ENCODE measurements around the gene FAM124A. TPM values are rescaled to one million over a fixed set of nuclear protein-coding genes. Genes with fewer than 3 reads are reported as not detected.

Gene FAM124A
- total and polyA plus RNA-seq, 2 of the 8 experiments (the other 6 are each of a cell fraction or from before 2014, with no cell fraction given) = 40.7 to 49.9 TPM

GRCh38 chr13:51311957-51312520, 89.8 kb downstream of the FAM124A start:
- H2BK12ac ChIP-seq (ENCODE audit: low read depth, low read length) = peak overlapping the region; percentile 82; the same call in 1 of the 2 replicates
- no peak overlapping the region for H3K18ac ChIP-seq (ENCODE audit: extremely low read depth, low read length)
- no peaks in the 10 kb centered on the region for H3K79me1 ChIP-seq (ENCODE audit: low read depth, low read length)
- DNase-seq (ENCODE audit: low read depth in 1 of 2, low spot score in 2 of 2) = no peak
- H3K27me3 ChIP-seq (replicated peaks in 1 of 4; ENCODE audit: control insufficient read depth in 3 of 4, extremely low read depth in 1 of 4, insufficient read depth in 3 of 4, low read length in 3 of 4) = no peaks in the 10 kb centered on the region
- H4K8ac ChIP-seq (ENCODE audit: extremely low read depth, insufficient read depth, low read length) = no peak overlapping the region
- no peak overlapping the region for H3K27ac ChIP-seq (ENCODE audit: low read depth, low read length)
- H3K56ac ChIP-seq (replicated peaks; ENCODE audit: insufficient read length, low read depth, low read length) = no peak overlapping the region
- H3K79me2 ChIP-seq (ENCODE audit: control insufficient read depth in 1 of 2, insufficient read depth in 2 of 2, low read length in 2 of 2) = no peaks in the 10 kb centered on the region
- no peak overlapping the region for H3K23ac ChIP-seq (ENCODE audit: insufficient read length)
- H2BK5ac ChIP-seq (ENCODE audit: low read depth, low read length) = peak overlapping the region; percentile 32; the same call in 1 of the 2 replicates
- H4K91ac ChIP-seq (replicated peaks; ENCODE audit: insufficient read length, low read length) = peak overlapping the region; percentile 88
- H3K4me1 ChIP-seq (replicated peaks in 1 of 4; ENCODE audit: control insufficient read depth in 3 of 4, insufficient read depth in 4 of 4, low read length in 3 of 4) = peaks cover 4 to 19% (median 6%) of the 10 kb centered on the region in 4 experiments; a peak in 4 of 7 replicates
- H3K23me2 ChIP-seq (ENCODE audit: low read depth, low read length) = no peaks in the 10 kb centered on the region; the same call in 1 of the 2 replicates
- no peak overlapping the region for H3K14ac ChIP-seq (ENCODE audit: insufficient read length)
- TF ChIP-seq POU5F1 (IDR thresholded peaks at IDR 0.05; ENCODE audit: low read depth, low read length) = no peak
- TF ChIP-seq TCF12 (IDR thresholded peaks at IDR 0.05; ENCODE audit: low read depth, low read length) = peak; percentile 63; the same call in 1 of the 2 replicates
- no peak for TF ChIP-seq EP300 (IDR thresholded peaks at IDR 0.05; ENCODE audit: borderline replicate concordance in 1 of 2, low read depth in 2 of 2, low read length in 2 of 2)
- no peak for TF ChIP-seq SP4 (IDR thresholded peaks at IDR 0.05; ENCODE audit: low read length)
- 0 out of 2 replicates have a peak, but pooled peaks have one; percentile 61 for TF ChIP-seq KDM1A (IDR thresholded peaks at IDR 0.05; ENCODE audit: borderline replicate concordance, low read length)
- TF ChIP-seq BRCA1 (IDR thresholded peaks at IDR 0.05; ENCODE audit: low read depth, low read length) = no peak
- peak; percentile 41; the same call in 1 of the 2 replicates for TF ChIP-seq MAX (IDR thresholded peaks at IDR 0.05)
- H2BK120ac ChIP-seq (replicated peaks; ENCODE audit: low read depth, low read length) = peak overlapping the region; percentile 29
- peak overlapping the region; percentile 25 for H2BK15ac ChIP-seq (ENCODE audit: low read length)
- ChIA-PET POLR2A (ENCODE audit: partially characterized antibody) (interaction anchor here (0.8 to 2.1 kb wide), 4 partner anchors 9 to 131 kb away, joined by 3 to 7 read pairs (median 4); no protein-coding TSS in a partner anchor), CTCF (ENCODE audit: partially characterized antibody) (interaction anchor here (0.6 to 5.0 kb wide), 6 partner anchors 10 to 187 kb away, joined by 3 to 23 read pairs (median 4); no protein-coding TSS in a partner anchor)
- no peak overlapping the region for H3K9ac ChIP-seq (replicated peaks in 1 of 4; ENCODE audit: extremely low read depth in 1 of 4, low read depth in 3 of 4, low read length in 3 of 4)
- H3K36me3 ChIP-seq (ENCODE audit: control insufficient read depth in 2 of 4, insufficient read depth in 4 of 4, low read length in 3 of 4) = no peaks in the 10 kb centered on the region
- H4K5ac ChIP-seq (ENCODE audit: insufficient read length, low read depth, low read length) = peak overlapping the region; percentile 4
- no peak overlapping the region for H3K4me2 ChIP-seq (ENCODE audit: insufficient read depth in 1 of 2, low read depth in 2 of 2, low read length in 2 of 2)
- peak overlapping the region; percentile 87 for H2BK20ac ChIP-seq (ENCODE audit: low read length)
- 89% methylated on average over 5 of the region's 5 CpGs; no CpG with 5 or more reads in 1 of the 2 experiments for WGBS, 2 experiments (ENCODE audit: extremely low coverage in 1 of 2, insufficient coverage in 1 of 2, insufficient read length in 1 of 2, insufficient replicate concordance in 2 of 2, low coverage in 1 of 2, low lambda C conversion rate in 2 of 2, missing lambda C conversion rate in 1 of 2)
- no peak overlapping the region for H3K4me3 ChIP-seq (ENCODE audit: extremely low read depth in 1 of 4, insufficient read depth in 2 of 4, low read depth in 3 of 4, low read length in 4 of 4)
- no peak overlapping the region for H3K4ac ChIP-seq (replicated peaks; ENCODE audit: insufficient read length, low read depth, low read length)
- peak overlapping the region; percentile 44; the same call in 1 of the 2 replicates for H2AK5ac ChIP-seq (ENCODE audit: low read depth, low read length)
- H4K20me1 ChIP-seq (replicated peaks in 1 of 2; ENCODE audit: control insufficient read depth in 1 of 2, insufficient read depth in 2 of 2, low read length in 2 of 2) = no peaks in the 10 kb centered on the region
- FAIRE-seq = peak; percentile 75
- H3K9me3 ChIP-seq (ENCODE audit: insufficient read depth in 2 of 2, low read depth in 1 of 2, low read length in 1 of 2) = peaks cover 0 to 3% of the 10 kb centered on the region in 2 experiments; a peak in 1 of 4 replicates
- no peak overlapping the region for H2AFZ ChIP-seq (ENCODE audit: low read length)

All from H1 (cell line).